NOMO-1 (cell line): Measurements from ENCODE around the gene LRIG3.
"Not testable (repeated sequence)": the region's sequence is repeated elsewhere in the genome, so short reads cannot be mapped to it uniquely, and the experiment has no call there.

ENCODE experiments used
- DNase-seq, 2 experiments: peaks; one replicate each; lab custom pipeline; 2025; ENCODE audit not compliant: unreplicated experiment in 2 of 2; lab: John Stamatoyannopoulos, UW

The LRIG3 gene

GRCh38 chr12:58905422-58905821 is 14.9 kb downstream of the LRIG3 start:
- no peak for DNase-seq

GRCh38 chr12:58902726-58903125 is 17.6 kb downstream of the LRIG3 start:
- not testable (repeated sequence) for DNase-seq

GRCh38 chr12:58901664-58902063 is 18.6 kb downstream of the LRIG3 start:
- no peak for DNase-seq

- no peak for DNase-seq
Measured at GRCh38 chr12:58897969-58898368, 22.3 kb downstream of the LRIG3 start.

GRCh38 chr12:58896278-58896677 is 24.0 kb downstream of the LRIG3 start:
- no peak for DNase-seq

GRCh38 chr12:58895053-58895452 is 25.3 kb downstream of the LRIG3 start:
- DNase-seq: no peak

GRCh38 chr12:58894040-58894439 is 26.3 kb downstream of the LRIG3 start:
- DNase-seq: no peak

- no peak for DNase-seq
Measured at GRCh38 chr12:58893495-58893894, 26.8 kb downstream of the LRIG3 start.

GRCh38 chr12:58889557-58889956 is 30.7 kb downstream of the LRIG3 start:
- no peak for DNase-seq

GRCh38 chr12:58888131-58888783 is 32.0 kb downstream of the LRIG3 start:
- DNase-seq: no peak

- peak in 1 of 2 experiments; percentile 1 for DNase-seq
Measured at GRCh38 chr12:58887068-58887467, 33.2 kb downstream of the LRIG3 start.

GRCh38 chr12:58886474-58886873 is 33.8 kb downstream of the LRIG3 start:
- no peak for DNase-seq

- DNase-seq: no peak
Measured at GRCh38 chr12:58884916-58885315, 35.4 kb downstream of the LRIG3 start.

- DNase-seq: no peak
Measured at GRCh38 chr12:58883576-58884334, 36.5 kb downstream of the LRIG3 start.

- DNase-seq: no peak
Measured at GRCh38 chr12:58882826-58883225, 37.5 kb downstream of the LRIG3 start.

GRCh38 chr12:58881816-58882215 is 38.5 kb downstream of the LRIG3 start:
- no peak for DNase-seq

GRCh38 chr12:58880639-58881038 is 39.7 kb downstream of the LRIG3 start:
- DNase-seq: no peak

GRCh38 chr12:58877243-58877743 is 43.0 kb downstream of the LRIG3 start:
- no peak for DNase-seq

GRCh38 chr12:58873496-58873895 is 46.8 kb downstream of the LRIG3 start:
- DNase-seq: no peak

GRCh38 chr12:58871556-58871955 is 48.7 kb downstream of the LRIG3 start:
- peak in 1 of 2 experiments; percentile 23 for DNase-seq

GRCh38 chr12:58870595-58870994 is 49.7 kb downstream of the LRIG3 start:
- no peak for DNase-seq

GRCh38 chr12:58860788-58861240 is 59.5 kb downstream of the LRIG3 start:
- DNase-seq: no peak
